HL-60/S4 (cell line): ENCODE data around the gene SPATA22.
"Not testable (repeated sequence)": the region's sequence is repeated elsewhere in the genome, so short reads cannot be mapped to it uniquely, and the experiment has no call there.

Source experiments
- in situ Hi-C: fragments of 300-500 bp; cut with MboI; formaldehyde crosslinking; loops from 2 replicates; pipeline ENCODE4 v1.14.3; 2022; ENCODE audit warnings: low sequenced_read_pairs

The SPATA22 gene, protein sequence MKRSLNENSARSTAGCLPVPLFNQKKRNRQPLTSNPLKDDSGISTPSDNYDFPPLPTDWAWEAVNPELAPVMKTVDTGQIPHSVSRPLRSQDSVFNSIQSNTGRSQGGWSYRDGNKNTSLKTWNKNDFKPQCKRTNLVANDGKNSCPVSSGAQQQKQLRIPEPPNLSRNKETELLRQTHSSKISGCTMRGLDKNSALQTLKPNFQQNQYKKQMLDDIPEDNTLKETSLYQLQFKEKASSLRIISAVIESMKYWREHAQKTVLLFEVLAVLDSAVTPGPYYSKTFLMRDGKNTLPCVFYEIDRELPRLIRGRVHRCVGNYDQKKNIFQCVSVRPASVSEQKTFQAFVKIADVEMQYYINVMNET

DNA sequence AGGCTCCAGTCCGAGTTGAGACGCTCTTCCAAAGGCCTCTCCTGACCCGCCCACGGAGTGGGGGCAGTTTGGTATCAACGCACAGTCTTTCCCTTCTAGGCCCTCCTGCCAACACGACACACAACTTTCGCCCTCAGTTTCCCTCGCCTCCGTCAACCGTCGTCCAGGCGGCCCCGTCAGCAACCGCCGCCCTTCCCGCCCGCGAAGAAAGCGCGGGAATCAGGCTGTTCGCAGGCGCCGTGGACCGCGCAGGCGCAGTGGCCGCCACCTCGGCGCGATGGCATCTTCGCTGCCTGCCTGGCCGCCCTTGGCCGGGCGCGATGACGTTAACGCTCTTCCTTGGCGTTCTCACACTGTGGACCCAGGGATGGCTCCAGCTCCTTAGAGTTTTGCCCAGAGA is at the start of gene SPATA22:
Gene SPATA22 (minus strand): TSS at position 221 of the 400 bp plus-strand sequence. CDS start 2,494 bp downstream, outside the sequence.
- in situ Hi-C loops = no loop called here

DNA sequence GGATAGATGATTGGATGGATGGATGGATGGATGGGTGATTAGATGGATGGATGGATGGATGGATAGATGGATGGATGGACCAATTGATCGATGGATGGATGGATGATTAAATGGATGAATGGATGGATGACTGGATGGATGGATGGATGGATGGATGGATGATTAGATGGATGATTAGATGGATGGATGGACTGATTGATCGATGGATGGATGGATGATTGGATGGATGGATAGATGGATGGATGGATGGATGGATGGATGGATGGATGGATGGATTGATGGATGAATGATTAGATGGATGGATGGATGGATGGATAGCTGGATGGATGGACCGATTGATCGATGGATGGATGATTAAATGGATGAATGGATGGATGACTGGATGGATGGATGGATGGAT is 47.9 kb upstream of the SPATA22 start:
- in situ Hi-C loops = not testable (repeated sequence)

DNA sequence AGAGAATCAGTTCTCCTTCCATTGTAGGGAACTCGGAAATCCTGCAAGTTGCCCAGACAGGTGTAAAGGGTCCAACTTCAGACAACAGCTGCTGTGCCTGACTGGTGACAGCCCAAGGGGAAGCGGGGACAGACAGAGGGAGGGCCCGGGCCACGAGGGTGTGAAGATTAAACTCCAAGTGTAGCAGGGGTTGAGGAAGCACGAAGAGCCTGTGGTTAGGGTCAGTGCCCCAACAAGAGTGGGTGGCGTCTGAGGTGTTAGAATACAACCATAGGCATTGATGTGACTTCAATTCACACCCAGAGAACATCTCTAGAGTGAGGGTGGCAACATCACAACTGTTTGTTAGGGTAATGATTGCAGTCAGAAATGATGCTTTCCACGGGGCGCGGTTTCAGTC is 43.3 kb upstream of the SPATA22 start:
- in situ Hi-C loops = no loop called here

DNA sequence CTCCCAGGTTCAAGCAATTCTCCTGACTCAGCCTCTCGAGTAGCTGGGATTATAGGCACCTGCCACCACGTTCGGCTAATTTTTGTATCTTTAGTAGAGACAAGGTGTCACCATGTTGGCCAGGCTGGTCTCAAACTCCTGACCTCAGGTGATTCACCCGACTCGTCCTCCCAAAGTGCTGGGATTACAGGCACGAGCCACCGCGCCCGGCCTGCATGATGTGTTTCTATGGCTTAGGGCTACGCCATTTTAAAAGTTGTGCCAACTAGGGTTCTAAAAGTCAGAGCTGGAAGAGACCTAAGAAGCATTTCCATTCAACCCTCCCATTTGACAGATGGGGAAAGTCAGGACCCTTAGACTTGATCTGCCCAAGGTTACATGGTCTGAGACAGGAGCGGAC is 42.5 kb upstream of the SPATA22 start:
- in situ Hi-C loops = not testable (repeated sequence)

DNA sequence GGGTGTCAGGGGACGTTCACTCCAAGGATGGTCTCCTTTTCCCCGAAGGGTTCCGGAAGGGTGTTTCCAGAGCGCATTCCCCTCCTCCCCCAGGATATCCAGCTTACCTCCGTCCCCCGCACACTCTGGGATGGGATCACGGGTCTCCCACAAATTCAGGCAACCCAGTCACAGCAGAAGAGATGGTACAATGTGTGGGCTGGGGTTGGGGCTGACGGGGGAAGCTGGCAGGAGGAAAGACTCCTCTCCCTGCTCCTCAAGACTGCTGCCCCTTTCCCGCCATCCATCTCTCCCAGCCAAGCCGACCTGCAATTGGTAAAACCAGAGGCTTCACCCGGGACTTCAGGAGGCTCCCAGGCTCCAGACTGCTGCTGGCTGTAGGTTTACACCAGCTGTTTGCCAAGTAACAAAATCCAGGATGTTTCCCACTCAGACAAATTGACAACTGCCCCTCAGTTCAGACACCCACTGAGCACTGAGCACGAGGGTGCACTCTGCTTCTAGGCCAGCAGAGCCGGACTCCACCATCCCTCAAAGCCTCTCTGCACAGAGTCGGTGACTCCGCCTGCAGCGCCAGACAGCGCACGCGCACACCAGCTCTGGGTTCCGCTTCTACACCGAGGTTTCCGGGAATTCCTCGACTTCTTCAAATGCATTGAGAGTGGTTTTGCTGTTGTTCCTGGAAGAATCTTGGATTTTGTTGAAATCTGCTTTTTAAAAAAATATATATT is 41.9 kb upstream of the SPATA22 start:
- in situ Hi-C loops = no loop called here

DNA sequence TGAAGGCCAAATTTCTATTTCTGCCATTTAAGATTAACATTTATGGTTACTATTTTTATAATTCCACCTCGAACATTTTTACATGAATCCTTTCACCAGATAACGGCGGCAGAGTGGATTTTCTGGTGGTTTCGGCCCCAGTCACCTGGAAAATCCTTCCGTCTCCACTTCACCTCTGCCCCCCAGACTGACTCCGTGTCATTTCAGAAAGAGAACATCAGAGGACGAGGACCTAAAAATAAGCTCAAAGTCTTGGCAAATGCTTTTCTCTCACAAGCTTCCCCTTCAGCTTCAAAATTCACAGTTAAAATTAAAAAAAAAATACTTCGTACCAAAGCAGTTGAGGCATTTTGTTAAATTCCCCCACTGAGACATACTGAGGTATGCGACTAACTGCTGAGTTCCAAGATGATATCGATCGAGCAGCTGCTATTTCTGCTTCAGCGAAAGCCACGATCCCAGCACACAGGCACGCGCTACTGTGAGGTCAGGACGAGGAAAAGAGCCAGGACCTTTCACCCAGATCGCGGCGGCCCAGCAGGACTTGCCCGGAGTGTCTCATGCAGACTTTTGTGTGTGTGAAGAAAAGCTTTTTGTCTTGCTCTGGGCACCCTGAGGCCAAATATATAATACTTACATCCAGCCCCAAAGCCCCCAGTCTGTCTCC is 41.0 kb upstream of the SPATA22 start:
- in situ Hi-C loops = no loop called here

DNA sequence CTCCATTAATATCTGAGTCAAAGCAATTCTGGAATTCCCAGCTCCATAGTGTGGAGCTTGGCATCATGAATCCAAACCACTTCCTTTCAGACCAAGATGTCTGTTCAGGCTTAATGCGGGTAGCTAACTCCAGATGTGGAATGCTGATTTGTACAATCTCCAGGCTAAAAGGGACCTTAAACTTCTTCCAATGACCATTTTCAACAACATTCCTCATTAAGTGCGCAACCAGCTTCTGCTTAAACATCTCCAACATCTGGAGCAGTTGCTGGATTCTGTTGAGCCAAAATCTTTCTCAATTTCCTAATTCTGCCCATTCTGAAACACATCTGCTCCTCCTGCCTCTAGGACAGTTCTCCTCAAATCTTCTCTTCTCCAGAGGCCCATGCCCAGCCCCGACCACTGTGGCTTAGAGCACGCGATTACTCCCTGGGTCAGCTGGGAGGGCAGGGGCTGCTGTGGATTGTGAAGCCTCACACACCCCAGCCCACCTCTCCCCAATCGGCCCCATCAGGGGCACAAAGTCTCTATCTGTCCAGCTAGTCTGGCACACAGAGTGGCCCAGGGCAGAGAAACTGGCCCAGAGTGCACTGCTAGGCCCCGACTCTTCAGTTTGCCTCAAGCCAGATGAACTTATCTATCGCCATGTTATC is 40.4 kb upstream of the SPATA22 start:
- in situ Hi-C loops = no loop called here

DNA sequence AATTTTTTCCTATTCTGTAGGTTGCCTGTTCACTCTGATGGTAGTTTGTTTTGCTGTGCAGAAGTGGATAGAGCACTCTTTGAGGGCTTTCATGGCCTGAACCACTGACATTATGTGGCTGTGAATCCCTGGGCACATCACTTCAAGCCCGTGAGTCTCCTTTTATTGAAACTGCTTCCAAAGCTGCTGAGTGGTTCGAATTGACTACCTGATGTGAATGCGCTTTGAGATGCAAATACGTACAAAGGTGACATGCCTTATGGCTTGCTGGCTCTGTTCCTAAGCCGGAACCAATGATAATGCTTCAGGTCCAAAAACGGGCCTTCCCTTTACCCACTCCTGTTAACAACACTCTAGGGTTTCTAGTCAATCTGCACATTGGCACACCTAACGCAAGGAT is 38.5 kb upstream of the SPATA22 start:
- in situ Hi-C loops = no loop called here

DNA sequence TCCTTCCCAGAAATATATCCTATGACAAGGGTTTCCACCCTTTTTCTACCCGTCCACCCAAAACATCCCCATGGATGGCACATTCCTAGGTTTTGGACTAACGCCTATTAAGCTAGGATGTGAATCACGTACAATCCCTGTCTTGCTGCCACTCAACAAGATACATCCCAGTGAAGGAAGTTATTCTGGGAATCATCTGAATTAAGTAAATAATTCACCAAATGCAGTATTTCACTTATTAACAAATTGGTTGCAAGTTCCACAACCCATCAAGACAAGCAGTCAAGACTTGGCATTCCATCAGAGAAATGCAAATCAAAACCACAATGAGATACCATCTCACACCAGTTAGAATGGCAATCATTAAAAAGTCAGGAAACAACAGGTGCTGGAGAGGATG is 36.2 kb upstream of the SPATA22 start:
- in situ Hi-C loops = no loop called here

DNA sequence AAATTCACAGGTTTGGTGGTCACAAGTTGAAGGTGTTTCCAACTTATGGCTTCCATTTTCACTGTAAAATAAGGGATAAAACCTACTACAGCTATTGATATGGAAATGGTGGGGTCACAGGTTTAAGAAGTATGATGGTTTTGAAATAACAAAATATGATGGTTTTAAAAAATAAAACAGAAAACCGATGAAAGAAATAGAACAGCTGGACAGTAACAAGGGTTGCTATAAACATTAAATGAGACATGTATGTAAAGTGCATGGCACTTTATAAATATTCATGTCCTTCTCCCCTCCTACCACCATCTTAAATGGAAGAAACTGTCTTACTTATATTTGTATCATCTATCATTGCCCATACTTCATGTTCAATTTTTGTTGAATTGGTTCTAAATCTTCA is 35.5 kb upstream of the SPATA22 start:
- in situ Hi-C loops = no loop called here

DNA sequence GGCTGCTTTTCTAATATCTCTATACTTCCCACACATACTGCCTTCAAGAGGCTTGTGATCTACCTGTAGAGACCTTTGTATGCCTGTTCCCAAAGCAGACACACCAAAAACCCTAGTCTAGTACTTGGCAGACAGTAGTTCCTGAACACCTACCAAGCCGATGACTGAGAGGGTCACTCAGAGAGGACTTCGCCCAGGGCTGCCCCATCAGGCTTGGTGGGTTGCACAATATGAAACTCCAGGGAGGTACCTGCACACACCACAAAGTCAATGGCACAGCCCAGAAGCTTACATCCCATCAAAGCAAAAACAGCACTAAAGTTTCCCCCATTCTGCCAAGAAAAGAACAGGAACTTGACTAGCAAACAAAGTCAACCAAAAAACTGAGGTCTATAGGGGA is 34.4 kb upstream of the SPATA22 start:
- in situ Hi-C loops = no loop called here

DNA sequence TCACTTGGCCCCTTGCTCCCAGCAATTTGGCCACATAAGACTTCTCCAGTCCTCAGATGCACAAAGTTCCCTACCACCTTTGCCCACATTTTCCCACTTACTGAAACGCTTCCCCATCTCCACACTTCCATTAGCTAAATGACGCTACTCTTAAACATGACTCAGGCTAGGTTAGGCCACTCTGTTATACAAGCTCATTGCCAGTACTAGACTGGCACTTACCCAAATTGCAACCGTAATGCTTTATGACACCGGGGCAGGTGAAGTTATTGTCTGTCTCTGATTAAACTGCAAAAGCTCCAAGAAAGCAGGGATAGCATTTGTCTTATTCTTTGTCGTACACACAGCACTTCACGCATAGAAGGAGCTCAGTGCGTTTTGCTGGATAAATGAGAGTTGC is 33.4 kb upstream of the SPATA22 start:
- in situ Hi-C loops = no loop called here

DNA sequence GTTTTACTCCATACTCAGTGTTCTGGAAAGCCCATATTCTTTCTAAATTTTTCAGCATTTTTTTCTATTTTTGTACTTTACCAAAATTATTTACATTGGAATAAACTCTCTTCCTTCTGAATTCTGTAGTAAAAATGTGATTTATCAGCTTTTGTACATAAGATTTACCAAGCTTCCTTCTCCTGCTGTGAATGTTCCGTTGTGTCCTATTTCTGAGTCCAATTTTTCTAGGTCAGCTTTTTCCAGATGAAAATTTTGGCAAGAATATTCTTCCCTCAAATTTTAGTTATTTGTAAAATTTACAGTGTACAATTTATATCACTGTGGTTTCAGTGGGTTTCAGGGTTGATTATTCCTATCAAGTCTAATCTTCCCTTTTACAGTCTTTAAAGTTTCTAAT is 31.7 kb upstream of the SPATA22 start:
- in situ Hi-C loops = no loop called here

DNA sequence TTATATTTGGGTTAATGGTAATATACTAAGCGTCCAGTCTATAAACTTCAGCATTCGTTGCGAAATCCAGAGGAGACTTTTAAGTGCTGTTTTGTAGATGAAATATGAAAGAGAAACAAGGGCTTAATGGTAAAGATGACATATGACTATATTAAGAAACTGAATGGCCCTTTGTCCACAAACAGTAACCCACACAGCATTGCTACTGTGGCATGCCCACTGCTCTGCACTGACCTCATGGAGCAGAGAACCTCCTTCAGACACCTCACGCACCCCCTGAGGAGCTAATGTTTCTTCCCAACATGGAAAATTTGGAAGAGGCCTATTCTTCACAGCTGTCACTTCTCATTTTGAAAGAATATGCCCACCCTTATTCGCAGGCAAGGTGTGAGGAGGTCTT is 30.8 kb upstream of the SPATA22 start:
- in situ Hi-C loops = no loop called here

DNA sequence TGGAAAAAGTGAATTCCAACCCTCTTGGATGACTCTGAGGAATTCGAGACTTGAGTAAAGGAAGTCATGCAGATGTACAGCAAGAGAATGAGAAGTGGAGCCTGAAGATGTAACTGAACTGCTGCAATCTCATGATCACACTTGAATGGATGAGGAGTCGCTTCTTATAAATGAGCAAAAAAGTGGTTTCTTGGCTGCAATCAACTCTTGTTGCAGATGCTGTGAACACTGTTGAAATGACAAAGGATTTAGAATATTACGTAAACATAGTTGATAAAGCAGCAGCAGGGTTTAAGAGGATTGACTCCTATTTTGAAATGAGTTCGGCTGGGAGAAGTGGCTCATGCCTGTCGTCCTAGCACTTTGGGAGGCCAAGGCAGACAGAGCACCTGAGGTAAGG is 29.7 kb upstream of the SPATA22 start:
- in situ Hi-C loops = no loop called here

DNA sequence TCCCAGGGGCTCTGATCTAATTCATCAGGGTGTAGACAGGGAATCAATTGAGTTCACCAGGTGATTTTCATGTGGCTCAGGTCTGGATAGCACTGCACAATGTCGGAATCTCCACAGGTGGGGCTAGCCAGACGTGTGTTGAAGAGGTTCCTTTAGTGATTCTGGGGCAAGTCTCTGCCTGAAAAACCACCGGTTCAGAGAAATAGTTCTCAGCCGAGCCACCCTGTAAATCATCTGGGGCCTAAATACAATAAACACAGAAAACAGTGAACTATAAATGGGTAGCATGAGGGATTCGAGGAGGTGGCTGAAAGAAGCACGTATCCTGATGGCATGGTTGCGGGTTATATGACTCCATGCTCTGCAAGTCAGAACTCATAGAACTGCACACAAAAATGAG is 25.5 kb upstream of the SPATA22 start:
- in situ Hi-C loops = no loop called here

DNA sequence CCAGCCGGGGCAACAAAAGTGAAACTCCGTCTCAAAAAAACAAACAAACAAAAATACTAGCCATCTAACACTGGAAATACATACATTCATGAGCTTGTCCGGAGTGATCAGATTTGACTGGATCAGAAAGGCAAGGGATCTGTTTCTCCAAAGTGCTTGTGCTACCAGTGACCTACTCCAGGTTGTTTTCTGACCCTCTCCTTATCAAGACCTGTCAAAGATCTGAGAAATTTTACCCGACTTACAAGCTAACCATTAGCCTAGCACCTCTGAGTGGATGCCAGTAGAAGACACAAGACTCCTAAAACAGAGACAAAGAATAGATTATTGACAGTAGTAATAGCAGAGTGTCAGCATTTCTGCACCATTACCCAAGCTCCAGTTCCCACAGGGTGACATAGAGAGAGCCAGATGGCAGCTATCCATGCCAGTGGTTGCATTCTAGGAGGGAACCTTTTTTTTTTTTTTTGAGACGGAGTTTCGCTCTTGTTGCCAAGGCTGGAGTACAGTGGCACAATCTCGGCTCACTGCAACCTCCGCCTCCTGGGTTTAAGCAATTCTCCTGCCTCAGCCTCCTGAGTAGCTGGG is 14.0 kb upstream of the SPATA22 start:
- in situ Hi-C loops = no loop called here

DNA sequence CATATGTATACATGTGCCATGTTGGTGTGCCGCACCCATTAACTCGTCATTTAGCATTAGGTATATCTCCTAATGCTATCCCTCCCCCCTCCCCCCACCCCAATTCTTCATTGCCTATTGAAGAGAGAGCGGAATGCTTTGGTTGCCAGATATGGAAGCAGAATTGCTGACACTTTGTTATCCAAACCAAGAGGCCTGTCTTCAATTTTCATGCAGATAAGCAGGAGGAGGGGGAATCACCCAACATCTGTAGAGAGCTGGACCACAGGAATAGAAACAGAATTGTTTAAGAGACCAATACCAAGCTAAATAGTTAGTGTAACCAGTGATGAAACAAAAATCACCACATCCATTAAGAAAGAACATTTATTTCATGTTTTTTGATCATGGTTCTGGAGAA is 11.2 kb upstream of the SPATA22 start:
- in situ Hi-C loops = no loop called here

DNA sequence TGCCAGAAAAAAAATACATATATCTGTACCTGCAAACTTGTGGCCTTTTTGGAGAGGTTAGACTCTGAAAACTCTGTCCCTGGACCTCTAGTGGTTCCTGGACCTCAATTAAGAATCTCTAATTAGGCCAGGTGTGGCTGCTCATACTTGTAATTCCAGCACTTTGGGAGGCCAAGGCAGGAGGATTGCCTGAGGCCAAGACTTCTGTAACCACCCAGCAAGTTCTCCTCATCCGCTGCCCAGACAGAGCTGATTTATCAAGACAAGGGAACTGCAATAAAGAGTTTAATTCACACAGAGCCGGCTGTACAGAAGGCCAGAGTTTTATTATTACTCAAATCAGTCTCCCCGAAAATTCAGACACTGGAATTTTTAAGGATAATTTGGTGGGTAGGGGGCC is 8.4 kb upstream of the SPATA22 start:
- in situ Hi-C loops = no loop called here

DNA sequence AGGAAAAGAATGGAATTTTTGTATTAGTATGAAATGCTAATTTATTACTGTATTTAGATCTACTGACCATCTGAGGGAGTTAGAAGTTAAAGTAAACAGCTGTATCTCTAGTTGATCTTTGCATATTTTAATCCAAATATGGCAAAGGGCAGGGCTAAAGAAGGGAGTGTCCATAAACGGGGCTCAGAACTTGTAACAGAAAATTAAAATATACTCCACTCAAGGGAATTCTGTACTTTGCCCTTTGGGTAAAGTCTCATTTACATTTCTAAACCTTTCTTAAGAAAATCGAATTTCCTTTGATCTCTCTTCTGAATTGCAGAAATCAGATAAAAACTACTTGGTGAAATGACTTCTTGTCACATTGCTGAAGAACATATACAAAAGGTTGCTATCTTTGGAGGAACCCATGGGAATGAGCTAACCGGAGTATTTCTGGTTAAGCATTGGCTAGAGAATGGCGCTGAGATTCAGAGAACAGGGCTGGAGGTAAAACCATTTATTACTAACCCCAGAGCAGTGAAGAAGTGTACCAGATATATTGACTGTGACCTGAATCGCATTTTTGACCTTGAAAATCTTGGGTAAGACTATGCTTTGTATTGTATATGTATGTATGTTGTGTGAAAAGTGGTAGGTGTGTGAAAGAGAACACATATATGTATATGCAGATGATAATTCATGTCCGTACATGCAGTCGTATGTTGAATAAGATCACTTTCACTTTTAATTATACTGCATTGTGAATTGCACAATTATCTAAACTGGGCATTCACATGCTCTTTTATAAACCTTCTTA is 4.4 kb upstream of the SPATA22 start, which contains the start of gene ASPA:
Gene ASPA (plus strand): TSS at position 186 of the 799 bp plus-strand sequence. CDS start 163 bp downstream, at position 349.
- in situ Hi-C loops = no loop called here
